Measurements from ENCODE around the gene ZNF581.

Gene ZNF581

DNA sequence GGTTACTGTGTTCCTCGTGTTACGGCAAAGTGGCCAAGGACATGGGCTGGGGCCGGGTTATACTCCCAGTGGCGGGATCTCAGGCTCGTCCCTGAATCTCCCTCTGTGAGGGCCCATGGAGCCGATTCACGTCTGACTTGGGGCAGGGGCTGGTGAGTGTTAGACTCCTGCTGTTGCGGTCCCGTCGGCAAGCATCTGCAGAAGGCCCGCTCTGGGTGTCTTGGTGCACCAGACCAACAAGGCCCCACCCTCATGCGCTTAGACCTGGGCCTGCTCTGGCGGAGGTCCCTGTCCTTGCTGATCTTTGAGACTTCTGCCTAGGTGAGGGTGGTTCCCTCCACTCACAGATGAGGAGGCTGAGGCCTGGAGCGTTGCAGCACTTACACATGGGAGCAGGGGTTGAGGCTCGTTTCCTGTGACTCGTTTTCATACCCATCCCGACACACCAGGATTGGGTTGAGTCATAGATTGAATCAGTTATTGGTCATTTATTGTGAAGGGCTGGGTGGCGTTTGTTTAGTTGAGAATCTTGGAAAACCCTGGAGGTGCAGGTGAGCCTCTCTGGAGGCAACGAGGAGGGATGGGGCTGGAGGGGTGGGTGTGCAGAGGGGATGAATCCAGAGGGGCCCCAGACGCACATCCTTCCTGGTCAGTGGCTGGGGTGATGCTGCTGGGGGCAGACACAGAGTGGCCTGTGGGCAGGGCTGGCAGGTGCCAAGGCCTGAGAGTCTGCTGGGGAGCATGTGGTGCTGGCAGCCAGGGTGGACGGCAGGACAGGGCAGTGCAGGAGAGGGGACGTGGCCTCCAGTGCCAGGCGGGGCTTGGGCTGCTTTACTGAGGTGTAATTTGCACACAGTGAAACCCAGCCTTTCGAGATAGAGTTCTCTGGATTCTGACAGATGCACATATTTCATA is 36.2 kb downstream of the ZNF581 start:
- no peak for DNase-seq (ENCODE audit: low read depth)

DNA sequence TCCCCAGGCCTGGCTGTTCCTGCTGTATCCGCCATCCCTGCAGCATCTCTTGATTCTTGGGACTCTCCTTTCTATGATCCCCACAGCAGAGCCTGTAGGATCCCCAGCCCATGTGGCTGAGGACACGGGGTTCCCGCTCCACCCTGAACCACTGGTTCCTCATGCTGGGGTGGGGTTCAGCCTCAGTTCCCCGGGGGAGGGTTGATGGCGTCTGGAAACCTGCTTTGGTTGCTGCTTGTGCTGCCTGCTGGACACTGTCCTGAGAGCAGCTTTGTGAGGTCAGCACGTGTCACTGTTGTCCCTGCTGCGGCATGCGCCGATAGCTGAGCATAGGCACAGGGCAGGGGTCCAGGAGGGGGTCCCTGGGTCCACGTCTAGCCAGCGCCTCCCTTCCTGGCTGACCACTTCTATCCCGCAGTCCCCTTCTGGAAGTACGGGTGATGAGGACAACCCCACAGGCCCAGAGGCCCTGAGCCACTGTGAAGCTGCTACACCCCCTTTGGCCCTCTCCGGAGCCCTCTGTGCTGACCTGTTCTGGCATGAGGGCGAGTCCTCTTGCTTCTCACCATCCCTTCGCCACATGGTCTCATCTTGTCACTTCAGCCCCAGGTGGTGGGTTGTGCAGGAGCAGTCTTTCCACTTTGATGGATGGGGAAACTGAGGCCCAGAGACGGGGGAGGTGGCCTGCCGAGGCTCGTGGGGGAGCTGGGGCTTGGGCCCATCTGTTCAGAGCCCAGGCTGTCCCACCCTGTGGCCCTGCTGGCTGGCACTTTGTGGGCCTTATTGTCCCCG is 37.1 kb downstream of the ZNF581 start:
- no peak for DNase-seq (ENCODE audit: low read depth)

DNA sequence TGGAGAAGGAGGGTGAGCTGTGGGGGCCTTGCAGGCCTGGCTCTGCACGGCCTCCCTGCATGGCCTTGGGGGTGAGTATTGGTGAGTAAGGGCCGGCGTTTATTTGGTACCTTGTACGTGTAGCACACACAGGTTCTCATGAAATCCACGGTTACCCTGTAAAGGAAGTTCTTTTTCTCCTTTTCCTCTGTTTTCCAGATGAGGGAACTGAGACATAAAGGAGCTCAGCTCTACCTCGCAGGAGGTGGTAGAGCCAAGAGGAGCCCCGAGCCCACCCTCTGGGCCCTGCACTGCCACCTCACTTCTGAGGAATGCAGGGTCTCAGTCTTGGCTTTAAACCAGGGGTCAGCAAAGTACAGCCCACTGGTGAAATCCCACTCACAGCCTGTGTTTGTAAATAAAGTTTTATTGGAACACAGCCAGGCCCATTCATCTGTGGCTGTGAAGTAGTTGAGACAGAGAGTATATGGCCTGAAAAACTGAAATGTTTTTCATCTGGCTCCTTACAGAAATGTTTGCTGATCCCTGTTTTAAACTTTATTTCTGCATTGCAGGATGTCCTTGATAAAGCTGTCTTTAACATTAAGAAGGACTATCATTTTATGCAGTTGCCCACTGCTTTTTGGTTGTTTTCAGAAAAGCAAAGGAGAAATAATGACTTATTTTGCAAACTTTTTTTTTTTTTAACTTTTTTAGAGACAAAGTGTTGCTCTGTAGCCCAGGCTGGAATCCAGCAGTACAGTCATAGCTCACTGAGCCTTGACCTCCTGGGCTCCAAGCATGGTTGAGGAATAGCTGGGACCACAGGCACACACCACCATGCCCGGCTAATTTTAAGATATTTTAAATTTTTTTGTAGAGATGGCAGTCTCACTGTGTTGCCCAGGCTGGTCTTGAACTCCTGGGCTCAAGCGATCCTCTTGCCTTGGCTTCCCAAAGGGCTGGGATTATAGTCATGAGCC is 38.0 kb downstream of the ZNF581 start:
- DNase-seq (ENCODE audit: low read depth), result no peak

DNA sequence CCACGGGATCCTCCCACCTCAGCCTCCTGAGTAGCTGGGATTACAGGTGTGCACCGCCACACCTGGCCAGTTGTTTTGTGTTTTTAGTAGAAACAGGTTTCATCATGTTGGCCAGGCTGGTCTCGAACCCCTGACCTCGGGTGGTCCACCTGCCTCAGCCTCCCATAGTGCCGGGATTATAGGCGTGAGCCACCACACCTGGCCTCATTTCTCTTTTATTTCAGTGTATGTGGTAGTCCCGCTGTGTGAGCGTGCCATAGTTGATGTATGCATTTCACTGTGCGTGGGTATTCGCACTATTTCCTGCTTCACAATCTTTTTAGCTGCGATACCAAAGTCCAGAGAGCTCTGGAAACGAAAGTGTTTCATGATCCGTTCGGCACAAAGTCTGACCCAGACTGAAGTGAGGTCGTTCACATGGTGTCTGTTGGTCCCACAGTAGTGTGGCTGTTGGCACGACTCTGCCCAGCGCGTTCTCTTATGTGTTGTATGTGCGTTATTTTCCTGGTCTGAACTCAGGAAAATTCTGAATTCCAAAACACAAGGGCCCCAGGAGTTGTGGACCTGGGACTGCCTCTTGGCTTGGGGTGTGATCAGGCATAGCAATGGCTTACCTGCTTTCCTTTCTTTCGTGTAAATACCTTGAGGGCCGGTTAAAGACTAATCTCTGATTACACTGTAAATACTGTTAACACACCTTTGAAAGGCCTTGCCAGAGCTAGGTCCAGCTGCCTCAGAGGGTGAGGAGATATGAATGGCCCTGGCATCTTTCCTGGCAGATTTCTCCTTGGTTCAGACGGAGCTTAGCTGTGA is 40.2 kb downstream of the ZNF581 start:
- DNase-seq (ENCODE audit: low read depth), result no peak

DNA sequence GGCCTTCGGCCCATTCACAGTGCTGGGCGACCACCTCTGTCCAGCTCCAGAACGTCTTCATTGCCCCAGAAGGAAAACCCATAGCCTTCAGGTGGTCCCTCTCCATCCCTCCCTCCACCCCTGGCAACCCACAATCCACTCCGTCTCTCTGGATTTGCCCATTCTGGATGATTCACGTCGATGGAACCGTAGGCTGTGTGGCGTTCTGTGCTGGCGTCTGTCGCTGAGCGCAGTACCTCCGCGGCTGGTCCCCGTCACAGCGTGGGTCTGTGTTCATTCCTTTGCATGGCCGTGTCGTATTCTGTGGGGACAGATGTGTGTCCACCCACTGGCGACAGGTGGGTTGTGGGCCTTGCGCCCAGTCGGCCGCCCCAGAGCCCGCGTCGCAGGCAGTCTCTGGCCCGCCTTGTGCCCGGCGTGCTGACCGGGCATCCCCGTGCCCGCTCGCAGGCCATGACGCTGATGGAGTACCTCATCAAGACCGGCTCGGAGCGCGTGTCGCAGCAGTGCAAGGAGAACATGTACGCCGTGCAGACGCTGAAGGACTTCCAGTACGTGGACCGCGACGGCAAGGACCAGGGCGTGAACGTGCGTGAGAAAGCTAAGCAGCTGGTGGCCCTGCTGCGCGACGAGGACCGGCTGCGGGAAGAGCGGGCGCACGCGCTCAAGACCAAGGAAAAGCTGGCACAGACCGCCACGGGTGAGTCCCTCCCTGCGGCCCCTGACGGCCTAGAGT is 41.7 kb downstream of the ZNF581 start:
- DNase-seq (ENCODE audit: low read depth), result no peak

DNA sequence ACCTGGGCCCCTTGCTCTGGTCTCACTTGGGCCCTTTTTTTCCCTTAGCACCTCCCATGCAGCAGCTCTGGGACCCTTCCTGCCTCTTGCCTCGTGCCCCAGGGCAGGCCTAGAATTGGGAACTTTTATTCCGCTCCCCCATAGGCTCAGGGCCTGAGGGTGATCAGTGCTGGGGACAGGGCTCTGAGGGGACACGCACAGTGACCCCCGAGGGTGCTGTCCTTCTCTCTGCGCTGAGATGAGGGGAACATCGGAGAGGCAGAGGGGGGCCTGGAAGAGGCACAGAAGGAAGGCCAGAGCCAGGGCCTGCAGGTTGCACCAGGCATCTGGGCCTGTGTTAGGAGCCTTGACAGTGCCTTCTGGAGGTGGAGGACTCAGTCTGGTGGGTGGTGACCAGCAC is 42.3 kb downstream of the ZNF581 start:
- DNase-seq (ENCODE audit: low read depth), result no peak

DNA sequence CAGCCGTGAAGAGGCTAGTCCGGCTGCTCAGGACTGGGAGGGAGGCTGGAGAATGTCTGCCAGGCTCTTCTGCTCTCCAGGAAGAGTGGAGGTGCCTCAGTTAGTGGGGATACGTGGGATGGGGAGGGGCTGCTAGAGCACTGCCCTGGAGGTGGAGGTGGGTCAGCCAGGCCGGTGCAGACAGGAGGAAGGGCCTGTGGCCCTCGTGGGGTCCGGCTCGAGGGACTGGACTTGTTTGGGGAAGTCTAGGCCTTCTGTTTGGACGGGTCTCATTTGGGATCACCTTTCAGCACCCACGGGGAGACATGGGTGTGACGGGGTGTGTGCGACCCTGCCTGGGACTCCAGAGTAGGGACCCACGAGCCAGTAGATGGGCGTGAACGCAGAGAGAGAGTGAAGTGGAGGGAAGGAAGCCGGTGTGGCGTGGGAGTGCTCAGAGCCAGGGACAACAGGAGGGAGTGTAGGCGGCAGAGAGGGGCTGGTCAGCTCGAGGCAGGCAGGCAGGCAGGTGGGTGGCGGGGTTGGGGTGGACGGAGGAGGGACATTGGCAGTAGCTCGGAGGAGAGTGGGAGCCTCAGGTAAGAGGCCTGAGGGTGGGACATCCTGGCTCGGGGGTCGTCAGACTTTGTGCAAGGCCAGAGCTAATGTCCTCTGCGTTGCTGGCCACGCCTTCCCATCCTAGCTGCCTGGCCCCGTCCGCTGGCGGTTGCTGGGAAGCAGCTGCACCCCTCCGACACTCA is 43.0 kb downstream of the ZNF581 start:
- DNase-seq (ENCODE audit: low read depth), result no peak

DNA sequence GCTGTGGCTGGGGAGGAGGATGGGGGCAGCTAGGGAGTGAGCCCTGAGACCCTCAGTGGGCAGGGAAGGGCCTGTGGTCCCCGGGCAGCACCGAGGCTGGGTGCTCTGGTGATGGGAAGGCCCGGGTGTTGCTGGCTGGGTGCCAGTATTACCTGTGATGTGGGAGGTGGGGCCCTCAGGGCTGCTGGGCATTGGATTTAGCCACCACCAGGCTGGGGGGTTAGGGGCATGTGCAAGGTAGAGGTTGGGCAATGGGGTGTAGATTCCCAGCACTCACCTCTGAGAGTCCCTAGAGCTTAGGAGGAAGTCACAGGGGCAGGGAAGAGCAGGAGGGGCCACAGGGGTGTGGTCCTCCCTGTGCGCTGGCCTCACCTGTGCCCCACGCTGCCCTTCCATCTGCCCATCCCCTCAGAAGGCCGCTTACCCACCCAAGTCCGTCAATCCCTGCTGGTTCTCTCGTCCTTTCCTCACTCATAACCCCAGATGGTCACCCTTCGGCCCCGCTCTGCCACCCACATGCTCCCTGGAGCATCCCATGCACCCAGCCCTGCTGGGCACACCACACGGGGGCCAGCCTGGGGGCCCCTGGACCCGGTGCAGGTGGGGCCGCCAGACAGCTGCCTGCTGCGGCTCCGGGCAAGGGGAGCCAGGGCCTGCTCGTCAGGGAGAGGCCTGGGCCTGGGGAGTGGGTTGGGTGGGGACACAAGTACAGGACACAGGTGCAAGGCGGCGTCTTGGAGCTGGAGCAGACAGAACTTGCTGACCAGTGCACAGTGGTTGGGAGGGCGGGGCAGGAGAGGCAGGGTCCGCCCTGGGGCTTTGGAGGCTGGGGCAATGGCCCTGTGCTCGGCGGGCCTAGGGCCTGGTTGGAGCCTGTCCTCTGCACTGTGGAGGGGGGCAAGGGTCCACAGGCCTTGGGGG is 44.1 kb downstream of the ZNF581 start:
- no peak for DNase-seq (ENCODE audit: low read depth)

DNA sequence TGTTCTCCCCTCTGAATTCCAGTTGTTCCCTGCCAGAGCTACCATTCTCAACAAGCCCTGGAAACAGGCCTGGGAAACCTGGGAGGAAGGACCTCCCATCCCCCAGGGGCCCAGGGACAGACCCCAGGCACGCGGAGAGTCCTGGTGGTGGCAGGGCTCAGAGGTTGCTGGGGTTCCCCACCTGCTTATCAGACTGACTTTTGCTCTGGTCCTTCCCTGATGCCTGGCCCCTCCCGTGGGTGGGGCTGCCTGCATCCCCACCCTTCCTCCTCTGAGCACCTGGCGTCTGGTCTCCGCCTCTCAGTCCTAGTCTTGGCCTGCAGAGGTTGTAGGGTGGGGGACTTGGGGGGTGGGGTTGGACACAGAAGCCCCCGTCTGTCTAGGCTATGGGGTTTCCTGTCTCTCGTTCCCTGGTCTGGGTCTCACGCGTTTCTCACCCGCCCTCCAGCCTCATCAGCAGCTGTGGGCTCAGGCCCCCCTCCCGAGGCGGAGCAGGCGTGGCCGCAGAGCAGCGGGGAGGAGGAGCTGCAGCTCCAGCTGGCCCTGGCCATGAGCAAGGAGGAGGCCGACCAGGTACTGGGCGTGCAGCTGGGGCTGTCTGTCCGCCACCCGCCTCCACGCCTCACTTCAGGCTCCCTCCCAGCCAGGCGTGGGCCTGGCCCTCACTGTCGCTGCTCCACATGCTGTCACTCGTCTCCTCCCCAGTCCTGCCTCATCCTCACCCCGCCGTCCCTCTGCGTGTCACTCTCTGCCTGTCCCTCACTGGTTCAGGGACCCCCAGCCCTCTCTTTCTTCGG is 45.2 kb downstream of the ZNF581 start:
- DNase-seq (ENCODE audit: low read depth), result no peak

DNA sequence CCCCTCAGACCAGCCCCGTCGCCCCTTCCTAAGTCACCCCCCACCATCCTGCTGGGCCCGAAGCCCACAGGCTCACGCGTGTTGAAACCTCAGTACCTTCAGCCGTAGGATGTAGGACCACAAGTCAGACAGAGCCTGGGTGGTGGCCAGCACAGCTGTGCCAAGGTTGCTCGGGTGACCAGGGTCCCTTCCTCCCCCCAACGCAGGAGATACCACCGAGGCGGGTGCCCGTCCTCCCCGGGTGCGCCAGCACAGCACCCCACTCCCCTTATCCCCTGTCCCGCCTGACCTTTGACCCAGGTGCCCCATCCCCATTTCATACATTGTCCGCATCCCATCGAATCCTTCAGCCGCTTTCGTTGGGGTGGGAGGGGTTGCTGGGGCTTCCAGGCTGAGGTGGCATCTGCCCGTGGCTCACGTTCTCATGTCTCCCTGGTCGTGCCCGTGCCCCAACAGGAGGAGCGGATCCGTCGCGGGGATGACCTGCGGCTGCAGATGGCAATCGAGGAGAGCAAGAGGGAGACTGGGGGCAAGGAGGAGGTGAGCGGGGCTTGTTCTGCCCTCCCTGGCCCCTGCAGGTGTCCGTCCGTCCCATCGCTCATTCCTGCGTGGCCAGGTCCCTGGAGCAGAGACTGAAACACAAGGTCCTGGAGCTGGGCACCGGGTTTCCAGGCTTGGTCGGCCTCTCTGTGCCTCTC is 46.1 kb downstream of the ZNF581 start:
- DNase-seq (ENCODE audit: low read depth), result no peak

DNA sequence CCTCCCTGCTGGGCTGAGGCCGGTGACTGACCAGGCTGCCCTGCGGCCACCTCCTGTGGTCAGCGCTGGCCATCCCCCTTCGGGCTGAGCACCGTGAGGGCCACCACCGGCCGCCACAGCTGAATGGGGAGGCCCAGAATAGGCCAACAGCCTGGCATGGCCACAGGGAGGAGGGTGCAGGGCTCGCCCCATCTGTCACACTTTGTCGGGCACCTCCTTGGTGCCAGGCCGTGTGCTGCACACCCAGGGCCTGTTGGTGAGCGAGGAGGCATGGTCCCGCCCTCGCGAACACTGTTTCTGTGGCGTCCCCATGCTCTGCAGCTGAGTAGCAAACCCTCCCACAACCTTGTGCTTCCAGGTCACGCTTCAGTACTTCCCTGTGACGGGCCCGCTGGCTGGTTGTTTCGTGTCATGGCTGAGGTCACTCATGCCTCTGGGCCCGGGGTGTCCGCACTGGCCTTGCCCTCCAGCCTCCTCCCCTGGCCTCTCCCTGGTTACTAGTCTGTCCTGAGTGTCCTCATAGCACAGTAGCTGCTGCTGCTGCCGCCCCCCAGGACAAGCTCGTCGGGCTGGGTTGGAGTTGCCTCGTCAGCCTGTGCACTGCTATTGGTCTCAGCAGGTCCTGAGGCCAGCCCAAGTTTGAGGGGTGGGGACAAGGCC is 46.8 kb downstream of the ZNF581 start:
- no peak for DNase-seq (ENCODE audit: low read depth)

DNA sequence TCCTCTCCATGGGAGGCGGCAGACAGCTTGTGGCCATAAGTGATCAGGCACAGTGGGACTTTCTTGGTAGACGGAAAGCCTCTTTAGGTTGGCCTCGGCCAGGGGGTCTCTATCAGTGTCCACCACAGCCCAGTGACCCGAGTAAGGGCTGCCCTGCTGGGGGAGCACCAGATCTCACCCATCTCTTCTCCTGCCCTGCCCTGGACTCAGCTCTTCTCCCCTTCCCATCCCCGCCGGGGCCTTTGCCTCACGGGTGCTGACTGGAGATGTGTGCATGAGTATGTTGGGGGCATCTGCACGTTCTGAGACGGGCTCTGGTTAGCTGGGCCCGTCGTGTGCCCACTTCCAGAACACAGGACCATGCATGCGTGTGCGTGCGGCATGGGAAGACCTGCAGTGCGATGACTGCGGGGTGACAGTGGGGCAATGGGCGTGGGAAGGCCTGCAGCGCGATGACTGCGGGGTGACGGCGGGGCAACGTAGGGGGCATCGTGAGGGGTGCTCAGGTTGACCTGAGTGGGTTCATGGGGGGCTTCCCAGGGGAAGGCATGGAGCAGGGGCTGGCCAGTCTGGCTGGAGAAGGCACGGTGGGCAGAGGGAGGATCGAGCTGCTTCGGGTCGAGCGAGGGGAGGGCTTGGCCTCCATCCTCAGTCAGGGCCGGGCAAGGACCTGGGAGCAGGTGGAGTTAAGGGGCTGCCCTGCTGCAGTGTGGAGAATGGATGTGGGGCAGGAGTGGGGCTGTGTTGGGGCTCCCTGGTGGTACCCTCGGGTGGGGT is 47.5 kb downstream of the ZNF581 start:
- no peak for DNase-seq (ENCODE audit: low read depth)

DNA sequence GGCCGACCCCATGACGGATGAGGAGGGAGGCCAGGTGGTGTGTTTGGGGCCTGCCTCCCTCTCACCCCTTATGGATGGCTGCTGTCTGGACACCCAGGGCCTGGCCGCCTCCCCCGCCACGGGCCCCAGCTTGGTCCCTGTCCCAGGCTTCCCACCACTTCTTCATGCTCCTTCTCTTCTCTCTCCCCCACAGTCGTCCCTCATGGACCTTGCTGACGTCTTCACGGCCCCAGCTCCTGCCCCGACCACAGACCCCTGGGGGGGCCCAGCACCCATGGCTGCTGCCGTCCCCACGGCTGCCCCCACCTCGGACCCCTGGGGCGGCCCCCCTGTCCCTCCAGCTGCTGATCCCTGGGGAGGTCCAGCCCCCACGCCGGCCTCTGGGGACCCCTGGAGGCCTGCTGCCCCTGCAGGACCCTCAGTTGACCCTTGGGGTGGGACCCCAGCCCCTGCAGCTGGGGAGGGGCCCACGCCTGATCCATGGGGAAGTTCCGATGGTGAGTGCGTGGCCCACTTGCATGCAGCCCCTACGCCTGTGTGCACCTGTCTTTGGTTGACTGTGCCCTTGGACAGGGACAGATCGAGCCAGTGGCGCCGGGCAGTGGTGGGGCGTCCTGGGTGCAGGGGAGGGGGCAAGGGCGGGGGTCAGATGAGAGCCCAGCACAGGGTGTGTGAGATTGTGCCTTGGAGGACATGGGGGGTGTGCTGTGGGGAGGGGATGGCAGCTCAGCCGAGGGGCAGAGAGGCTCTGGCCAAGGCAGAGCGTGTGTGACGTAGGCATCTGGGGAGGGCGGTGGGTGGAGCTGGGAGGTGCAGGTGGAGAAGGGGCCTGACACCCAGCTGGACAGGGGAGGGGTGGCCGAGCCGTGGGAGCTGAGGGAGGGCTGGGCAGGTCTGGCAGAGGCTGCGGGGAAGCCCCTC is 48.4 kb downstream of the ZNF581 start:
- no peak for DNase-seq (ENCODE audit: low read depth)

DNA sequence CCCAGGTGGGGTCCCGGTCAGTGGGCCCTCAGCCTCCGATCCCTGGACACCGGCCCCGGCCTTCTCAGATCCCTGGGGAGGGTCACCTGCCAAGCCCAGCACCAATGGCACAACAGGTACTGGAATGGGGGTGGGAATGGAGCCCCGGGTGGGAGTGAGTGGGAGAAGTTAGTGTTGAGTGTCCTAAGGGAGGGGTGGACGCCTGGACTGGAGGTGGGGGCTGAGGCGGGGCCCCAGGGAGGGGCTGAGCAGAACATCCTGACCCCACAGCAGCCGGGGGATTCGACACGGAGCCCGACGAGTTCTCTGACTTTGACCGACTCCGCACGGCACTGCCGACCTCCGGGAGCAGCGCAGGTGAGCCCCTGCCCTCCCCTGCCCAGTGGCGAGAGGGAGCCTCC is 49.2 kb downstream of the ZNF581 start:
- no peak for DNase-seq (ENCODE audit: low read depth)
